ENCODE data around the gene SOX5. TPM values are rescaled to one million over a fixed set of nuclear protein-coding genes. Genes with fewer than 3 reads are reported as not detected.

The SOX5 gene
- total and polyA plus RNA-seq, 2 experiments from 2014 or later: 1.0 to 4.7 TPM

DNA sequence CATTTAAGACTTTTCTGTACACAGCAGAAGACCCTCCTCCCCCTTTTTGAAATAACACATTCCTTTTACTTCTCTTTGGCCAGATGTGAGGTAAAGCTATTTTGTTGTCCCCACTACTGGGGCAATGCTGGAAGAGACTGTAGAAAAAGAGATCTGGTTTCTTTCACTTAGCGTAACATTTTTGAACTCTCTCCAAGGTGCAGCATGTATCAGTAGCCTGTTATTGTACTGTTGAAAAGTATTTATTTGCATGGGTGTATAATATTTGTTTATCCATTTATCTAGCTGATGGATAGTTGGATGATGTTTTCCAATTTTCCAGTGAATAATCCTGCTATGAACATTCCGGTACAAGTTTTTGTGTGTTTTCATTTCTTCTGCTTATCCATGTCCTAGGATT is 335.2 kb downstream of the SOX5 start (continued):
- TF ChIP-seq STAT1 (IDR thresholded peaks at IDR 0.05; ENCODE audit: unreplicated experiment) (no peak), JUNB (IDR thresholded peaks at IDR 0.05; ENCODE audit: unreplicated experiment) (no peak), EZH2 (IDR thresholded peaks at IDR 0.05; ENCODE audit: low read depth, unreplicated experiment) (no peak), CTCF (conservative IDR thresholded peaks at IDR 0.05; ENCODE audit: low read depth in 2 of 2) (no peak), POLR2AphosphoS5 (IDR thresholded peaks at IDR 0.05; ENCODE audit: low read depth) (no peak), EZH2phosphoT487 (IDR thresholded peaks at IDR 0.05; ENCODE audit: unreplicated experiment) (no peak), ETS1 (IDR thresholded peaks at IDR 0.05) (no peak), ZNF331 (CRISPR knock-in tag; IDR thresholded peaks at IDR 0.05; ENCODE audit: low read depth) (no peak), NANOG (IDR thresholded peaks at IDR 0.05; ENCODE audit: borderline replicate concordance) (no peak)
- TF ChIP-seq, protein P1, sequence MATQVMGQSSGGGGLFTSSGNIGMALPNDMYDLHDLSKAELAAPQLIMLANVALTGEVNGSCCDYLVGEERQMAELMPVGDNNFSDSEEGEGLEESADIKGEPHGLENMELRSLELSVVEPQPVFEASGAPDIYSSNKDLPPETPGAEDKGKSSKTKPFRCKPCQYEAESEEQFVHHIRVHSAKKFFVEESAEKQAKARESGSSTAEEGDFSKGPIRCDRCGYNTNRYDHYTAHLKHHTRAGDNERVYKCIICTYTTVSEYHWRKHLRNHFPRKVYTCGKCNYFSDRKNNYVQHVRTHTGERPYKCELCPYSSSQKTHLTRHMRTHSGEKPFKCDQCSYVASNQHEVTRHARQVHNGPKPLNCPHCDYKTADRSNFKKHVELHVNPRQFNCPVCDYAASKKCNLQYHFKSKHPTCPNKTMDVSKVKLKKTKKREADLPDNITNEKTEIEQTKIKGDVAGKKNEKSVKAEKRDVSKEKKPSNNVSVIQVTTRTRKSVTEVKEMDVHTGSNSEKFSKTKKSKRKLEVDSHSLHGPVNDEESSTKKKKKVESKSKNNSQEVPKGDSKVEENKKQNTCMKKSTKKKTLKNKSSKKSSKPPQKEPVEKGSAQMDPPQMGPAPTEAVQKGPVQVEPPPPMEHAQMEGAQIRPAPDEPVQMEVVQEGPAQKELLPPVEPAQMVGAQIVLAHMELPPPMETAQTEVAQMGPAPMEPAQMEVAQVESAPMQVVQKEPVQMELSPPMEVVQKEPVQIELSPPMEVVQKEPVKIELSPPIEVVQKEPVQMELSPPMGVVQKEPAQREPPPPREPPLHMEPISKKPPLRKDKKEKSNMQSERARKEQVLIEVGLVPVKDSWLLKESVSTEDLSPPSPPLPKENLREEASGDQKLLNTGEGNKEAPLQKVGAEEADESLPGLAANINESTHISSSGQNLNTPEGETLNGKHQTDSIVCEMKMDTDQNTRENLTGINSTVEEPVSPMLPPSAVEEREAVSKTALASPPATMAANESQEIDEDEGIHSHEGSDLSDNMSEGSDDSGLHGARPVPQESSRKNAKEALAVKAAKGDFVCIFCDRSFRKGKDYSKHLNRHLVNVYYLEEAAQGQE (IDR thresholded peaks at IDR 0.05; ENCODE audit: unreplicated experiment): no peak

- H3K36me3 Mint-ChIP-seq (ENCODE audit: low read depth): no peaks in the 10 kb centered on the region
- H3K27ac Mint-ChIP-seq: no peak overlapping the region
- Histone ChIP-seq H3K4me2 (no peak overlapping the region), H3K4me3 (no peak overlapping the region), H3F3A (replicated peaks; ENCODE audit: low read depth) (no peaks in the 10 kb centered on the region), H3K36me3 (ENCODE audit: insufficient read depth) (no peaks in the 10 kb centered on the region), H3K27ac (ENCODE audit: low read depth) (no peak overlapping the region), H3K9me2 (ENCODE audit: insufficient read depth) (no peaks in the 10 kb centered on the region), H2AFZ (no peak overlapping the region), H4K20me1 (replicated peaks; ENCODE audit: insufficient read depth) (no peaks in the 10 kb centered on the region), H3K4me1 (ENCODE audit: insufficient read depth) (no peaks in the 10 kb centered on the region), H3K27me3 (ENCODE audit: insufficient read depth) (no peaks in the 10 kb centered on the region), H3K79me2 (replicated peaks; ENCODE audit: insufficient read depth) (no peaks in the 10 kb centered on the region)
- H3K4me3 Mint-ChIP-seq: no peak overlapping the region
- H3K27me3 Mint-ChIP-seq (ENCODE audit: insufficient read depth, low read depth, poor library complexity): no peaks in the 10 kb centered on the region
- DNase-seq (ENCODE audit: low spot score): no peak
- no peak for ATAC-seq
- H3K9me3 Mint-ChIP-seq: peaks cover 3% of the 10 kb centered on the region; the same call in 1 of the 3 replicates
- H3K4me1 Mint-ChIP-seq: no peaks in the 10 kb centered on the region
- TF ChIP-seq STAT1 (IDR thresholded peaks at IDR 0.05; ENCODE audit: unreplicated experiment) (no peak), ZNF462 (CRISPR knock-in tag; IDR thresholded peaks at IDR 0.05) (no peak), CREB1 (CRISPR knock-in tag; IDR thresholded peaks at IDR 0.05; ENCODE audit: low read depth) (no peak), ETS1 (IDR thresholded peaks at IDR 0.05) (no peak), JUNB (IDR thresholded peaks at IDR 0.05; ENCODE audit: unreplicated experiment) (no peak), EZH2 (IDR thresholded peaks at IDR 0.05; ENCODE audit: low read depth, unreplicated experiment) (no peak)
These were observed 338.1 kb downstream of the SOX5 start for GRCh38 chr12:23611320-23611719.
